ENCODE data around the gene ATP11A. TPM values are rescaled to one million over a fixed set of nuclear protein-coding genes. Genes with fewer than 3 reads are reported as not detected.

The ATP11A gene
- total and polyA plus RNA-seq, 2 experiments from 2014 or later: 12.3 to 52.6 TPM

- no peak for TF ChIP-seq REST (IDR thresholded peaks at IDR 0.05; ENCODE audit: unreplicated experiment)
- no peak for TF ChIP-seq NANOG (IDR thresholded peaks at IDR 0.05; ENCODE audit: borderline replicate concordance)
- TF ChIP-seq EZH2phosphoT487 (IDR thresholded peaks at IDR 0.05; ENCODE audit: unreplicated experiment): no peak
- no peak for TF ChIP-seq JUNB (IDR thresholded peaks at IDR 0.05; ENCODE audit: unreplicated experiment)
- TF ChIP-seq, protein P1, sequence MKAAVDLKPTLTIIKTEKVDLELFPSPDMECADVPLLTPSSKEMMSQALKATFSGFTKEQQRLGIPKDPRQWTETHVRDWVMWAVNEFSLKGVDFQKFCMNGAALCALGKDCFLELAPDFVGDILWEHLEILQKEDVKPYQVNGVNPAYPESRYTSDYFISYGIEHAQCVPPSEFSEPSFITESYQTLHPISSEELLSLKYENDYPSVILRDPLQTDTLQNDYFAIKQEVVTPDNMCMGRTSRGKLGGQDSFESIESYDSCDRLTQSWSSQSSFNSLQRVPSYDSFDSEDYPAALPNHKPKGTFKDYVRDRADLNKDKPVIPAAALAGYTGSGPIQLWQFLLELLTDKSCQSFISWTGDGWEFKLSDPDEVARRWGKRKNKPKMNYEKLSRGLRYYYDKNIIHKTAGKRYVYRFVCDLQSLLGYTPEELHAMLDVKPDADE (IDR thresholded peaks at IDR 0.05): no peak
- no peak for TF ChIP-seq STAT1 (IDR thresholded peaks at IDR 0.05; ENCODE audit: unreplicated experiment)
- no peak for TF ChIP-seq CREB1 (CRISPR knock-in tag; IDR thresholded peaks at IDR 0.05; ENCODE audit: low read depth)
- TF ChIP-seq ZNF331 (CRISPR knock-in tag; IDR thresholded peaks at IDR 0.05; ENCODE audit: low read depth): no peak
- no peak for TF ChIP-seq POLR2AphosphoS5 (IDR thresholded peaks at IDR 0.05; ENCODE audit: low read depth)
Measured at GRCh38 chr13:112844879-112845278, 155.0 kb downstream of the ATP11A start (continued).

DNA sequence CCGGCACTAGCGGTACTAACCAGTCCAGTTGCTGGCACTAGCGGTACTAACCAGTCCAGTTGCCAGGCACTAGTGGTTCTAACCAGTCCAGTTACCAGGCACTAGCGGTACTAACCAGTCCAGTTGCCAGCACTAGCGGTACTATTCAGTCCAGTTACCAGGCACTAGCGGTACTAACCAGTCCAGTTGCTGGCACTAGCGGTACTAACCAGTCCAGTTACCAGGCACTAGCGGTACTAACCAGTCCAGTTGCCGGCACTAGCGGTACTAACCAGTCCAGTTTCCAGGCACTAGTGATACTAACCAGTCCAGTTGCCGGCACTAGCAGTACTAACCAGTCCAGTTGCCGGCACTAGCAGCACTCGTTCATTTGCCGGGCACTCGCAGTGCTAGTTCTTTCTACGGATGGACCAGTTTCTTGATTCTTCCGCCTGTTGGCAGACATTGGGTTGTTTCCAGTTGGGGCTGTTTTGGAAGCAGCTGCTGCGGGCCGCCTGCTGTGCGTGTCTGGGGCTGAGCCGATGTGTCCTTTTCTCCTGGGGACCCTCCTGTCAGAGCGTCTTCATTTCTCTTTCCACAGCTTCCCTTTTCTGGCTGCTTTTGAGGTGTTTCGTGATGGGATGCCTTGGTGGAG lies 155.8 kb downstream of the ATP11A start:
- Histone ChIP-seq H4K20me1 (replicated peaks; ENCODE audit: insufficient read depth) (peaks cover 4% of the 10 kb centered on the region; the same call in 1 of the 2 replicates), H3K4me3 (no peak overlapping the region), H3K27ac (ENCODE audit: low read depth) (no peak overlapping the region), H3K79me2 (replicated peaks; ENCODE audit: insufficient read depth) (no peaks in the 10 kb centered on the region), H3K4me1 (ENCODE audit: insufficient read depth) (no peaks in the 10 kb centered on the region), H3K9me2 (ENCODE audit: insufficient read depth) (no peaks in the 10 kb centered on the region), H3K36me3 (ENCODE audit: insufficient read depth) (no peaks in the 10 kb centered on the region), H3K27me3 (ENCODE audit: insufficient read depth) (no peaks in the 10 kb centered on the region), H3F3A (replicated peaks; ENCODE audit: low read depth) (no peaks in the 10 kb centered on the region), H3K4me2 (no peak overlapping the region), H2AFZ (no peak overlapping the region)
- H3K9me3 Mint-ChIP-seq: no peaks in the 10 kb centered on the region; the same call in 2 of the 3 replicates
- no peak for DNase-seq (ENCODE audit: low spot score)
- H3K4me1 Mint-ChIP-seq: peaks cover 7% of the 10 kb centered on the region
- H3K4me3 Mint-ChIP-seq: no peak overlapping the region
- peaks cover 39% of the 10 kb centered on the region for H3K36me3 Mint-ChIP-seq (ENCODE audit: low read depth)
- ATAC-seq: no peak
- peaks cover 10% of the 10 kb centered on the region for H3K27me3 Mint-ChIP-seq (ENCODE audit: insufficient read depth, low read depth, poor library complexity)
- no peak overlapping the region for H3K27ac Mint-ChIP-seq
- TF ChIP-seq POLR2AphosphoS5 (IDR thresholded peaks at IDR 0.05; ENCODE audit: low read depth) (no peak), JUNB (IDR thresholded peaks at IDR 0.05; ENCODE audit: unreplicated experiment) (no peak), NANOG (IDR thresholded peaks at IDR 0.05; ENCODE audit: borderline replicate concordance) (no peak), ZNF331 (CRISPR knock-in tag; IDR thresholded peaks at IDR 0.05; ENCODE audit: low read depth) (no peak), REST (IDR thresholded peaks at IDR 0.05; ENCODE audit: unreplicated experiment) (no peak), EZH2 (IDR thresholded peaks at IDR 0.05; ENCODE audit: low read depth, unreplicated experiment) (no peak), ZNF114 (CRISPR knock-in tag; IDR thresholded peaks at IDR 0.05) (no peak)
- TF ChIP-seq, protein P1 (IDR thresholded peaks at IDR 0.05): no peak

Data from GM23338 (cell line).